SHP77 (cell line): ENCODE results near the gene HLX.

Experiments used
- DNase-seq, 2 experiments: peaks; one replicate each; lab custom pipeline; 2025; lab: John Stamatoyannopoulos, UW

Gene HLX

DNA sequence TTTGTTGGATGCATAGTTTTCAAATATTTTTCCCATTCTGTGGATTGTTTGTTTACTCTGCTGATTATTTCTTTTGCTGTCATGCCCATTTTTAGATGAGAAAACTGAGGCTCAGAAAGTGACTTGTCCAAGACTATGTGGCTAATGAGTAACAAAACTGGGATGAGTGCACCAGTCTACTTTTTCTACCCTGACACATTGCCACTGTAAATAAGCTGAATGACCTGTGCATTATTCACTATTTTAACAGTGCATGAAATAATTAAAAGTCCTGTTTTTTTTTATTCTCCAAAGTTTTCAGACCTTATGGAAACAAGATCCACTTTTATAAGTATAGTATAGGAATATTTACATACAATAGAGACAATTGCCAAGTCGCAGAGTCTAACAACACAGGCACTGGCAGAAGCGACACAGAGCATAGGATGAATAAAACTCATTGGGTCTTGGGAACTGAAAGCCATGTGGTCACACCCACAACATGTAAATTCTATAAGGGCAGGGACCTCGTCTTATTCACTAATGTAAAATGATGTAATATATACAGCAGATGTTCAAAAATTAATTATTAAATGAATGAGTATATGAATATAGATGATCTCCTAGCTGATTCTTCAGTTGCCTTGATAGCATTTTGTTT lies 45.2 kb downstream of the HLX start:
- DNase-seq = no peak

- no peak for DNase-seq
Measured at GRCh38 chr1:220925707-220926106, 46.5 kb downstream of the HLX start.

DNA sequence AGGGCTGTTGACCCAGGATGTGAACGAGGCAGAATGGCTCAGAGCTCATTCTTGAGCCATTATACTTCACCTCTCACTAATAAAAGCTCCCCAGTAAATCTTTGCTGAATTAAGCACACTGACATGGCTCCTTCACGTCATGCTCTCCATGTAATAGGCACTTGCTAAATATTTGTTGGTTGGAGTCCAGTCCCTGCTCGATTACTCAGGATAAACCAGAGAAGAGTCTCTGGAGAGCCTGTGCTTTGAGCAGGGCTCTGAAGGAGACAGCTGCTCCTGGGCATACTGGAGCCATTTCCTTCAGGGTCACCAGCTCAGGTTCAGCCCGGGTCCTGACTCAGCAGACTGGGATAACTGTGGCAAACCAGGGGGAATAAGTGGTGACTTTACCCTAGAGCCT lies 46.9 kb downstream of the HLX start:
- peak; percentile 21 to 34 for DNase-seq

DNA sequence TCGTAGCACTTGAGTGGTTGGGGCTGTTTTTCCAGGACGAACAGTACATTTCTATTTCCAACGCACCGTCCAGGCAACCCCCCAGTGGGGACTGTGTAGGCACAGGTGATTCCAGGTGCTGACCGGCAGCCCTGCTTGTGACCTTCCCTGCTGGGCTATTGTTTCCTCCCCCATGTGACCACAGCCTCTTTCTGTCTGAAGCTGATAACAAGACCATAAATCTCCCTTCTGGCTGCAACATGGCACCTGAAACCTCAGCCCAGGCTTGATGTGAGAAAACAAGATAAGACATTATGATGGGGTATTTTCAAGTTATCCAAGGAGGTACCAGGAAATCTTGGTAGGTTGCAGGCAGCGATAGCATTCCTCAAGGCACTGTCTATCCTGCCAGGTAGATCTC lies 48.2 kb downstream of the HLX start:
- DNase-seq = no peak

- DNase-seq = no peak
Measured at GRCh38 chr1:220928320-220928719, 49.1 kb downstream of the HLX start.

- peak; percentile 28 to 54 for DNase-seq
Measured at GRCh38 chr1:220928725-220929300, 49.6 kb downstream of the HLX start.

DNA sequence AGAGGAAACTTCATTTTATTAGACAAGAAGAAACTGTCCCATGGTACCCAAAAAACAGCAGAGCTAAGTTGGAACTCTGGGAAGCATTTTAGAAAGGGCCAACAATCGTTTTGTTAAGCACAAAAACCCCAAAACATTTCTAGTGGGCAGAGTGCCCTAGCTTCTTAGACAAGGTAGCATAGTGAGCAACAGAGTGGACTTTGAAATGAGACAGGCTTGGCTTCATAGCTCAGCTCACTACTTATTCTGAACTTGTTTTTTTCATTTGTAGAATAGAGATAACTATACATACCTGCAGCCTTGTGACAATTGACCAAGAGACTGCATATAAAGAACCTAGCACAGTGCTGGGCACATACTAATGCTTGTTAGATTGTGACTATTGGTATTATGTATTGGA lies 50.1 kb downstream of the HLX start:
- DNase-seq = no peak
